NCI-H2081 treated with DMSO at 0.1 percent for 48 hours (cell line): ENCODE data around the gene IGFLR1.

Experiments
- DNase-seq: peaks from one replicate; lab custom pipeline; 2025; lab: John Stamatoyannopoulos, UW

The IGFLR1 gene, protein sequence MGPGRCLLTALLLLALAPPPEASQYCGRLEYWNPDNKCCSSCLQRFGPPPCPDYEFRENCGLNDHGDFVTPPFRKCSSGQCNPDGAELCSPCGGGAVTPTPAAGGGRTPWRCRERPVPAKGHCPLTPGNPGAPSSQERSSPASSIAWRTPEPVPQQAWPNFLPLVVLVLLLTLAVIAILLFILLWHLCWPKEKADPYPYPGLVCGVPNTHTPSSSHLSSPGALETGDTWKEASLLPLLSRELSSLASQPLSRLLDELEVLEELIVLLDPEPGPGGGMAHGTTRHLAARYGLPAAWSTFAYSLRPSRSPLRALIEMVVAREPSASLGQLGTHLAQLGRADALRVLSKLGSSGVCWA

GRCh38 chr19:35742121-35742724 lies at the start of gene IGFLR1:
TSS of gene IGFLR1 (minus strand) at chr19:35742452. CDS start at chr19:35741180, 1,272 bp downstream.
- no peak for DNase-seq

- no peak for DNase-seq
Measured at GRCh38 chr19:35791814-35792279, 49.6 kb upstream of the IGFLR1 start.

GRCh38 chr19:35790981-35791813 lies 48.9 kb upstream of the IGFLR1 start:
- no peak for DNase-seq

GRCh38 chr19:35789978-35790944 lies 48.0 kb upstream of the IGFLR1 start:
- no peak for DNase-seq

GRCh38 chr19:35789195-35789977 lies 47.1 kb upstream of the IGFLR1 start:
- no peak for DNase-seq

DNA sequence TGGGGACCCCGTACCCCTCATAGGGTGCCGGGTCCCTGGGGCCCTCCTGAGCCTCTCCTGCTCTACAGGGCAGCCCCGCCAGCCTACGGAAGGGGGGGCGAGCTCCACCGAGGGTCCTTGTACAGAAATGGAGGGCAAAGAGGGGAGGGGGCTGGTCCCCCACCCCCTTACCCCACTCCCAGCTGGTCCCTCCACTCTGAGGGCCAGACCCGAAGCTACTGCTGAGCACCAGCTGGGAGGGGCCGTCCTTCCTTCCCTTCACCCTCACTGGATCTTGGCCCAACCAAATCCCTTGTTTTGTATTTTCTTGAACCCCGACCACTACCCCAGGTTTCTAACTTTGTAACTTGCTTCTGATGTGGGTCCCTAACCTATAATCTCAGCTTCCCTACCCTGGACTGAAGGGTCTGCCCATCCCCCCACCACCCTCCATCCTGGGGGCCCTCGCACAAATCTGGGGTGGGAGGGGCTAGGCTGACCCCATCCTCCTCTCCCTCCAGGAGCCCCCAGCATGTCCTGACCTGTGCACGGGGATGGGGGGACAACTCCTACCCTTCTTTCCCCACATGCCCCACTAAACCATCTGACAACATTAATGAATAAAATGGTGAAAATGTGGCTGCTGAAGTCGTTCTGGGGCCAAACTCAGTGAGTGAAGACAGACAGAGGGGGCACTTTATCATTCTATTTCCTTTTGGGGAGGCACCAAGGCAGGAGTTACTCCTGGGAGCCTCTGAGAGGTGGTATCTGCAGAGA lies 46.1 kb upstream of the IGFLR1 start:
- no peak for DNase-seq

DNA sequence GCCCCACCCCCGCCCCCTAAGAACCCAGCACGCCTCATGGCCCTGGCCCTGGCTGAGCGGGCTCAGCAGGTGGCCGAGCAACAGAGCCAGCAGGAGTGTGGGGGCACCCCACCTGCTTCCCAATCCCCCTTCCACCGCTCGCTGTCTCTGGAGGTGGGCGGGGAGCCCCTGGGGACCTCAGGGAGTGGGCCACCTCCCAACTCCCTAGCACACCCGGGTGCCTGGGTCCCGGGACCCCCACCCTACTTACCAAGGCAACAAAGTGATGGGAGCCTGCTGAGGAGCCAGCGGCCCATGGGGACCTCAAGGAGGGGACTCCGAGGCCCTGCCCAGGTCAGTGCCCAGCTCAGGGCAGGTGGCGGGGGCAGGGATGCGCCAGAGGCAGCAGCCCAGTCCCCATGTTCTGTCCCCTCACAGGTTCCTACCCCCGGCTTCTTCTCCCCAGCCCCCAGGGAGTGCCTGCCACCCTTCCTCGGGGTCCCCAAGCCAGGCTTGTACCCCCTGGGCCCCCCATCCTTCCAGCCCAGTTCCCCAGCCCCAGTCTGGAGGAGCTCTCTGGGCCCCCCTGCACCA lies 45.1 kb upstream of the IGFLR1 start:
- DNase-seq = no peak

GRCh38 chr19:35786299-35787160 lies 44.3 kb upstream of the IGFLR1 start:
- no peak for DNase-seq

GRCh38 chr19:35785339-35785627 lies 43.0 kb upstream of the IGFLR1 start:
- DNase-seq = no peak

GRCh38 chr19:35784503-35785338 lies 42.5 kb upstream of the IGFLR1 start:
- no peak for DNase-seq

GRCh38 chr19:35783469-35784434 lies 41.5 kb upstream of the IGFLR1 start:
- no peak for DNase-seq

- DNase-seq = no peak
Measured at GRCh38 chr19:35782589-35782988, 40.3 kb upstream of the IGFLR1 start.

- no peak for DNase-seq
Measured at GRCh38 chr19:35781650-35782049, 39.4 kb upstream of the IGFLR1 start.

GRCh38 chr19:35780717-35781116 lies 38.5 kb upstream of the IGFLR1 start:
- no peak for DNase-seq

DNA sequence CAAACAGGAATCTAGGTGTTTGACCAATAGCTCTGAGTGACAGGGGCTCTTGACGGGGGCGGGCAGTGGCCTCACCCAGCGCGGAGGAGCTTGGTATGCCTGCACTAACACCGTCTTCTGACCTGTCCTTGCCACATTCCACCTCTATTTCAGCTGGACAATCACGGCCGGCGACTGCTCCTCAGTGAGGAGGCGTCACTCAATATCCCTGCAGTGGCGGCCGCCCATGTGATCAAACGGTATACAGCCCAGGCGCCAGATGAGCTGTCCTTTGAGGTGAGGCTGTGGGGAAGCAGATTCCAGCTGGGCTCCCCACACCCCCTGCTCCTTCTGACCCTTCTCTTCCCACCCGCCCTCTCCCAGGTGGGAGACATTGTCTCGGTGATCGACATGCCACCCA lies 37.8 kb upstream of the IGFLR1 start:
- DNase-seq = no peak

- DNase-seq = no peak
Measured at GRCh38 chr19:35779033-35779432, 36.8 kb upstream of the IGFLR1 start.

DNA sequence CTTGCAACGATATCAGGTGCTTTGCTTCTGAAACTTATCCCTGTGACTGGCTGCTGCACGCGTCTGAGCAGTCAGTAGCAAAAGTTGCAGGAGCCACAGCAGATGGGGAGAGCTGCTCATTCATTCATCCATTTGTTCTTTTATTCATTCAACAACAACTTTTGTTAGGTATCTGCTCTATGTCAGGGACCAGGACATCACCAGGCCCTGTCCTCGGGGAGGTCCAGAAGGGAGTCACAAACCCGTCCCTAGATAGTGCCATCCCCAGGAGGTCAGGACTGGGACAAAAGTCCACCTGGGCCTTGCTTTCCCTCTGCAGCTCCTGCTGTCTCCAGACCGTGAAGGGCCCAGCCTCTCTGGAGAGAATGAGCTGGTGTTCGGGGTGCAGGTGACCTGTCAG lies 35.7 kb upstream of the IGFLR1 start:
- DNase-seq = no peak
